GM12864 (cell line): ENCODE data around the gene CCHCR1.

Experiments used
- DNase-seq: peaks from one replicate; pipeline ENCODE4 v3.0.0-alpha.2; 2011; ENCODE audit warnings: low read depth
- H3K4me3 ChIP-seq: 2 replicates; pipeline ENCODE4 v1.5.1; 2011; ENCODE audit warnings: mild to moderate bottlenecking, low read depth, low read length, control low read depth
- CTCF ChIP-seq: IDR thresholded peaks from 2 replicates; pipeline ENCODE4 v1.5.1; 2011; ENCODE audit warnings: low read depth, mild to moderate bottlenecking, moderate library complexity, low read length, control low read depth, inconsistent platforms; ENCODE audit errors: missing control alignments

Gene CCHCR1

GRCh38 chr6:31111712-31112111 lies 45.9 kb downstream of the CCHCR1 start:
- DNase-seq = no peak
- no peak for TF ChIP-seq CTCF
- no peak overlapping the region for H3K4me3 ChIP-seq

- no peak overlapping the region for H3K4me3 ChIP-seq
- no peak for DNase-seq
- TF ChIP-seq CTCF = no peak
Observed at GRCh38 chr6:31110825-31111582, 46.6 kb downstream of the CCHCR1 start.

GRCh38 chr6:31107052-31107451 lies 50.5 kb downstream of the CCHCR1 start:
- no peak for DNase-seq
- H3K4me3 ChIP-seq = no peak overlapping the region
- TF ChIP-seq CTCF = no peak

- H3K4me3 ChIP-seq = no peak overlapping the region
- no peak for TF ChIP-seq CTCF
- DNase-seq = no peak
Observed at GRCh38 chr6:31103136-31103535, 54.5 kb downstream of the CCHCR1 start.

- no peak for DNase-seq
- no peak for TF ChIP-seq CTCF
- no peak overlapping the region for H3K4me3 ChIP-seq
Observed at GRCh38 chr6:31098449-31098938, 59.1 kb downstream of the CCHCR1 start.

- no peak for DNase-seq
- TF ChIP-seq CTCF = no peak
- no peak overlapping the region for H3K4me3 ChIP-seq
Observed at GRCh38 chr6:31096656-31097055, 60.9 kb downstream of the CCHCR1 start.

- H3K4me3 ChIP-seq = no peak overlapping the region
- DNase-seq = no peak
- TF ChIP-seq CTCF = no peak
Observed at GRCh38 chr6:31096215-31096614, 61.4 kb downstream of the CCHCR1 start.
